GM12872 (cell line): ENCODE data around the gene SFXN5.

Source experiments
- TF ChIP-seq, protein P1 (sequence below): IDR thresholded peaks from 3 replicates; pipeline ENCODE4 v1.5.1; 2011; ENCODE audit warnings: low read depth, mild to moderate bottlenecking, low read length, moderate library complexity; ENCODE audit not compliant: insufficient read depth

Gene SFXN5

DNA sequence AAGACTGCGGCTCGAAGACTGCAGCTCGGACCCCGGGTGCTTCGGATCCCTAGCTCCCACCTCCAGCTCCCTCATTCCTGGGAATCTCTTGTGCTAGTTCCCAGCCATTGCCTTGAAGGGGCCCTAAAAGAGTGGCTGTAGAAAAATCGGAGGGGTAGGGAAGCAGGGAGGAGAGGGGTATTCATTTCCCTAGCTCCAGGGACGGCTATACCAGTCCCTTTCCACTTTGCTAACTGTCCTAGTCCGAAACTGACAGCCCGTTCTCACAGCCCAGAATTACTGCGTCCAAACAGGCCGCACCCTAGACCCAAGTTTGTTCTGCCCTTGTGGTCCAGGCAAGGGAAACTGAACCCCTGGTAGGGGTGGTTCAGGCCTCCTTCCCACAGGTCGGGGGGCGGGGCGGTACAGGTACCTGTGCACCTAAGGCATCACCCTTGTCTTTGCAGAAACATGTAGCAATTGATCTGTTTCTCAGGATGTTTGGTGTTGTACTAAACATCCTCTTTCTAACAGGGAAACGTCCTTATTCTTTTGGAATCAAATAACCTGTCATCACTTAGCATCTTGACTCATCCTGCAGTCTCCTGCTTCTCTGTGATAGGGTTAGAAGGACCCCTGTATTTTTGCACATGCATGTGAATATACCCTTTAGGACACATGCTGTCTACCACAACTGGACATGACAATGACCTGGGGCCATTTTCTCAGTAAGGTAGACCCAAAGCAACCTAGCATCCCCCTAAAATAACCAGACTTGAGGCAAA, 150.2 kb downstream of the SFXN5 start:
- TF ChIP-seq, protein P1, sequence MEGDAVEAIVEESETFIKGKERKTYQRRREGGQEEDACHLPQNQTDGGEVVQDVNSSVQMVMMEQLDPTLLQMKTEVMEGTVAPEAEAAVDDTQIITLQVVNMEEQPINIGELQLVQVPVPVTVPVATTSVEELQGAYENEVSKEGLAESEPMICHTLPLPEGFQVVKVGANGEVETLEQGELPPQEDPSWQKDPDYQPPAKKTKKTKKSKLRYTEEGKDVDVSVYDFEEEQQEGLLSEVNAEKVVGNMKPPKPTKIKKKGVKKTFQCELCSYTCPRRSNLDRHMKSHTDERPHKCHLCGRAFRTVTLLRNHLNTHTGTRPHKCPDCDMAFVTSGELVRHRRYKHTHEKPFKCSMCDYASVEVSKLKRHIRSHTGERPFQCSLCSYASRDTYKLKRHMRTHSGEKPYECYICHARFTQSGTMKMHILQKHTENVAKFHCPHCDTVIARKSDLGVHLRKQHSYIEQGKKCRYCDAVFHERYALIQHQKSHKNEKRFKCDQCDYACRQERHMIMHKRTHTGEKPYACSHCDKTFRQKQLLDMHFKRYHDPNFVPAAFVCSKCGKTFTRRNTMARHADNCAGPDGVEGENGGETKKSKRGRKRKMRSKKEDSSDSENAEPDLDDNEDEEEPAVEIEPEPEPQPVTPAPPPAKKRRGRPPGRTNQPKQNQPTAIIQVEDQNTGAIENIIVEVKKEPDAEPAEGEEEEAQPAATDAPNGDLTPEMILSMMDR: no peak

DNA sequence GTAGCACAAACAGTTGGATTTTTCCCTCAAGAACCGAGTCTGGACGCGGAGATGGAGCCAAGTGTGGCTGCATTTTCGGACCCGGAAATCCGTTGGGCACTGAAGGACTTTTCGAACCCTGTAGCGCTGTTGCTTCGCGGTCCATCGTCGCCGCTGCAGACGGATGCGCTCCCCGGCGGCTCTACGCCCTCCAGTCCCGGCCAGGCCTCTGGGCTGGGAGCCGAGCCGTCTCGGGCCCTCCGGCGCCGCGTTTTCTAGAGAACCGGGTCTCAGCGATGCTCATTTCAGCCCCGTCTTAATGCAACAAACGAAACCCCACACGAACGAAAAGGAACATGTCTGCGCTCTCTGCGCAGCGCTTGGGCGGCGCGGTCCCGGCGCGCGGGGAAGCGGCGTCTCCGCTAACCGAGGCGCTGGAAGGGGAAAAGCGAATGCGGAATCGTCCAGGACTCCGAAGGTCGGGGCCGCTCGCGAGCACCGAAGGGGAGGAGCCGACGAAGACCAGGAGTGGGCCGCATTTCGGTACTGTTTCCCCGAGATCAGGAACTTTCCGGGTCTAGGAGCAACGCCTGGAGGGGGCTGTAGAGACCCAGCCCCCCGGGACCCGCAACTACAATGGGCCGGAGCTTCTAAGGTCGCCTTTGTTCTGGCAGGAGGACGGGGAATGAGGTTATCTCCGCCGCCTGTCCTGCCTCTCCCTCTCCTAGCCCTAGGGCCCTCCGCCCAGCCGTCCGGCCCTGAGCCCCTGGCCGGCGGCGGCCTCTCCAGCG, 151.0 kb downstream of the SFXN5 start:
- TF ChIP-seq, protein P1: no peak

DNA sequence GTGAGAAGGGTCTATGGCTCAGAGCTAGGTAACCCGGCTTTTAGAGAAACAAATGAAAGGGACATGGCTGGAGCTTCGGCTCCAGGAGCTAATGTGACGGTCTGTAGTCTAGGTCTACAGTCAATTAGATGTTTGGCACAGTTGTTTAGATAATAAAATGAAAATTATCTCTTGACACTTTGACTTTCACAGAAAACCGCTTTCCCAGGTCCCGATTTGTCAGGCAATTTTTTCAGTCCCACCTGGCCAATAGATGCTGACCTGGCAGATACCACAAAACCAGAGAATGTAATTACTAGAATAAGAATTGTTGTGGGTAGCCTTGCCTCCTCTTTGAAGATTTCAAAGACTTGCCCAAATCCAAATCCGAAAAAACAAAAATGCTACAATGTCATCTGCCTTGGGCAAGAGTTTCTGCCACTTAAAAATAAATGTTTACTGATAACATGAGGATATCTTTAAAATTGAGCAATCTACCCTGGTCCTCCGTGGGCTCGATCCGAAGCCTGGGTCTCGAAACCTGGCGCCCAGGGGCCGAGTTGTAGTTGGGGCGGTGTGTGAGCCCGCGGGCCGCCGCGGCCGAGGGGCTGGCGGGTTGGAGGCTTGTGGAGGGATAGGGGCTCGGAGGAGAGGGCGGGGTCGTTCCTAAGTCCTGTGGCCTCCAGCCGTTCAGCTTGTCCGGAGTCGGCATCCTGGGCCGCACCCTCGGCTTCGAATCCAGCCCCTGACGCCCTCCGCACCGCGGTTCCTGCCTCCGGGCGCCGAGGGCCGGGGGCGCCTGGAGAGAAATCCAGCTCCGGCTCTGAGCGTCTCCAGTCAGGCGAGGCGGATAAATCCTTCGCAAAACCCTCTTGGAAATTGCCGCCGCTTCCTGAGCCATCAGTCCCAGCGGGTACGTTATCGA, 151.8 kb downstream of the SFXN5 start:
- TF ChIP-seq, protein P1: no peak

DNA sequence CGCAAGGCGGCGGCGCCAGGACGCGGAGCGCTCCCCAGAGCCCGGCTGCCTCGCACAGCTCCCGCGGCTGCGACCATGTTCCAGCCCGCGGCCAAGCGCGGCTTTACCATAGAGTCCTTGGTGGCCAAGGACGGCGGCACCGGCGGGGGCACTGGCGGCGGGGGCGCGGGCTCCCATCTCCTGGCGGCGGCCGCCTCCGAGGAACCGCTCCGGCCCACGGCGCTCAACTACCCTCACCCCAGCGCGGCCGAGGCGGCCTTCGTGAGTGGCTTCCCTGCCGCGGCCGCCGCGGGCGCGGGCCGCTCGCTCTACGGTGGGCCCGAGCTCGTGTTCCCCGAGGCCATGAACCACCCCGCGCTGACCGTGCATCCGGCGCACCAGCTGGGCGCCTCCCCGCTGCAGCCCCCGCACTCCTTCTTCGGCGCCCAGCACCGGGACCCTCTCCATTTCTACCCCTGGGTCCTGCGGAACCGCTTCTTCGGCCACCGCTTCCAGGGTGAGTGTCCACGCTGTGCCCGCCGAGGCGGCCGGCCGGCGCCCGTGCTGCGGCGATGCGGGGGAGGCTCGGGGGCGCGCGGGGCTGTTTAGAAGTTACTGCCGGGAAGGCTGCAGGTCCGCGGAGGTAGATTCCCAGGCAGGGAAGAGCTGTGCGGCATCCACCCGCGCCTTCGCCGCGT, 153.5 kb downstream of the SFXN5 start:
- TF ChIP-seq, protein P1: no peak

DNA sequence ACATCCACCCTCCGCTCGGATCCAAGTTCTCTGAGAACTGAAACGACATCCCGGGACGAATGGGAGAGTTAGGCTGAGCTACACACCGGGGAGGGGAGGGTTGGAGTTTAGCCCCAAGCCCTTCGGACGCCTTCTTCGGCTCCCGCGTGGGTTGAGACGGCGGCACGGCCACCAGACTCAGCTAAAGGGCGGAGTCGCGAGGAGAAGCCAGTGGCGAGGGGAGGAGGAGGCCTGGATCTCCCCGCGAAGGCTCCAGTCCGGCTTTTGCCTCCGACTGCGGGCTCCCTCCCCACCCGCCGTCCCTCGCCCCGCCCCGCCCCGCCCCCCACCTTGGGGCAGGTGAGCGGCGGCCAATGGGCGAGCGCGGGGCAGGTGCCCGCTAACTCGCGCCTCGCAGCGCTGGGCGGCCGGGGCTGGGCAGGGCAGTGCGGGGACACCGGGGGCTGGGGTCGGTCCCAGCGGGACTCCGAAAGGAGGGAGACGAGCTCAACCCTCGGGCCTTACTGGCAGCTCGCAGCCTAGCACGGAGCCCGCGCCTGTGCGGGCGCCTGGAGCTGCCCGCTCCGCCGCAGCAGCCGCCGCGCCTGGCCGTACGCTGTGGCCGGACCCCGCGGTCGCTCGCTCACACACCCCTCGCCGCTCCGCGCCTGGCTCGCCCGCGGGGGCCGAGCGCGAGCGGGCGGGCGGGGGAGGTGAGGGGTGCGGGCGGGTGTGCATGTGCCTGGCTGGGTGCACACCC, 154.2 kb downstream of the SFXN5 start, which contains the start of gene EMX1:
Gene EMX1, plus strand, starts transcription at position 382 of the 739 bp plus-strand sequence. Its CDS starts 334 bp downstream, at position 716.
- TF ChIP-seq, protein P1: no peak

DNA sequence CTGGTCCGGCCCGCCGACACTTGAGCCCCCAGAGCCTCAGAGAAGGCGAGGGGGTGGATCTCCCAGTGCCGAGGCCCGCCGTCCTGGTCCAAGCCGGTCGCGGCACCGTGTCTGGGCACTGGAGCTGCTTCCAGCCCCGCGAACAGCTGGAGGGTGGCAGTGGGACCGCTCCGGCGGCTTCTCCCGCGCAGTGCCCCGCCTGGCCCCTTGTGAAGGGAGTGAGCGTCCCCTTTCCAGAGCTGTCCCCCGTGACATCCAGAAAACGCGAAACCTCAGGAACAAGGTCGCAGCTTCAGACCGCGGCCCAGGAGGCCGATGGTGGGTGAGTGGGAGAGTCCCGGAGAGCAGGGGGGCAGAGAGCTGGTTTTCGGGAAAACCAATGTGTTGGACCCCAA, 154.8 kb downstream of the SFXN5 start:
- TF ChIP-seq, protein P1: no peak
